Hepatocyte (in vitro differentiated cells): ENCODE results near the gene ADAMTS12.

ENCODE experiments used
- CTCF ChIP-seq: fragments of 200-600 bp; sonication (generic); IDR thresholded peaks from 2 replicates; pipeline ENCODE4 v1.5.1; 2016; ENCODE audit warnings: antibody characterized with exemption, mild to moderate bottlenecking; ENCODE audit not compliant: poor library complexity
- EZH2 ChIP-seq: fragments of 200-600 bp; sonication (generic); IDR thresholded peaks from 2 replicates; pipeline ENCODE4 v1.6.1; 2016; ENCODE audit warnings: antibody characterized with exemption, mild to moderate bottlenecking, borderline replicate concordance
- EZH2phosphoT487 ChIP-seq: fragments of 200-600 bp; sonication (generic); IDR thresholded peaks from one replicate; pipeline ENCODE4 v1.6.1; 2018; ENCODE audit warnings: antibody characterized with exemption, mild to moderate bottlenecking, low read depth, moderate library complexity; ENCODE audit not compliant: unreplicated experiment, severe bottlenecking

- no peak for TF ChIP-seq CTCF
- TF ChIP-seq EZH2phosphoT487: no peak
- TF ChIP-seq EZH2: no peak
Observed at GRCh38 chr5:33487236-33487635, 404.6 kb downstream of the ADAMTS12 start.
